ENCODE results near the gene SLC2A2. TPM values are rescaled to one million over a fixed set of nuclear protein-coding genes. Genes with fewer than 3 reads are reported as not detected.

Gene SLC2A2
- total and polyA plus RNA-seq, 8 donors = 0.59 to 5.9 (median 2.7) TPM

DNA sequence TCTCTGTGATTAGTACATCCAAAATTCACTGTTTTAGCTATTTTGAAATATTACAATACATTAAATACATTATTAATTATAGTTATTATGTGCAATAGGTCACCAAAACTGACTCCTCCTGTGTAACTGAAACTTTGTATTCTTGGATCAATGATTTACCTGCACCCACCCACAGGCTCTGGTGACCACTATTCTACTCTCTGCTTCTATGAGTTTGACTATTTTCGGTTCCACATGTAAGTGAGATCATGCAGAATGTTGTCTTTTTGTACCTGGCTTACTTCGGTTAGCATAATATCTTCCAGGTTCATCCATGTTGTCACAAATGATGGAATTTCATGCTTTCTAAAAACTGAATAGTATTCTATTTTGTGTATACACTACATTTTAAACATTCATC is 43.8 kb downstream of the SLC2A2 start:
- WGBS, 2 donors = 78 to 94% methylated on average over 2 of the region's 2 CpGs
- H3K27me3 ChIP-seq = no peaks in the 10 kb centered on the region
- FAIRE-seq = no peak
- no peaks in the 10 kb centered on the region for H3K9me3 ChIP-seq
- TF ChIP-seq, protein P1, sequence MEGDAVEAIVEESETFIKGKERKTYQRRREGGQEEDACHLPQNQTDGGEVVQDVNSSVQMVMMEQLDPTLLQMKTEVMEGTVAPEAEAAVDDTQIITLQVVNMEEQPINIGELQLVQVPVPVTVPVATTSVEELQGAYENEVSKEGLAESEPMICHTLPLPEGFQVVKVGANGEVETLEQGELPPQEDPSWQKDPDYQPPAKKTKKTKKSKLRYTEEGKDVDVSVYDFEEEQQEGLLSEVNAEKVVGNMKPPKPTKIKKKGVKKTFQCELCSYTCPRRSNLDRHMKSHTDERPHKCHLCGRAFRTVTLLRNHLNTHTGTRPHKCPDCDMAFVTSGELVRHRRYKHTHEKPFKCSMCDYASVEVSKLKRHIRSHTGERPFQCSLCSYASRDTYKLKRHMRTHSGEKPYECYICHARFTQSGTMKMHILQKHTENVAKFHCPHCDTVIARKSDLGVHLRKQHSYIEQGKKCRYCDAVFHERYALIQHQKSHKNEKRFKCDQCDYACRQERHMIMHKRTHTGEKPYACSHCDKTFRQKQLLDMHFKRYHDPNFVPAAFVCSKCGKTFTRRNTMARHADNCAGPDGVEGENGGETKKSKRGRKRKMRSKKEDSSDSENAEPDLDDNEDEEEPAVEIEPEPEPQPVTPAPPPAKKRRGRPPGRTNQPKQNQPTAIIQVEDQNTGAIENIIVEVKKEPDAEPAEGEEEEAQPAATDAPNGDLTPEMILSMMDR (IDR thresholded peaks at IDR 0.05) = no peak
- H3K4me1 ChIP-seq = peaks cover 0 to 10% (median 3%) of the 10 kb centered on the region in 3 donors
- DNase-seq = no peak
- intact Hi-C loops (cut with DNase I) = no loop called here
- H3K36me3 ChIP-seq = no peaks in the 10 kb centered on the region
- no peak for ATAC-seq
- H3K27ac ChIP-seq = no peak overlapping the region
- H3K4me3 ChIP-seq = no peak overlapping the region

DNA sequence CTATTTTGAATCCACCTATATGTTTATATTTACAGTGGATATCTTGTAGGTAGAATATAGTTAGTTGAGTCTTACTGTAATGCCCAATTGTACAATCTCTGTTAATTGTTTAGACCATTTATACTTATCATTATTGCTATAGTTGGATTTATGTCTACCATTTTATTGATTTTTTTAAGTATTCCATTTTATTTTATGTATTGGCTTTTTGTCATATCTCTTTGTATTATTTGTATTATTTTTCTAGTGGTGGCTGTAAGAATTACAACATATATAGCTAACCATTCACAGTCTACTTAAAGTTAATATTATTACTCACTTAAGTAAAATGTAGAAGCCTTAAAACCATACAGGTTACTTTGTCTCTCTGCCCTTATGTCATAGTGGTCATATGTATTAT is 46.1 kb downstream of the SLC2A2 start:
- H3K4me3 ChIP-seq = no peak overlapping the region
- no peak for DNase-seq
- TF ChIP-seq, protein P1 (IDR thresholded peaks at IDR 0.05) = peak in 1 of 4 donors; percentile 25
- no peak for ATAC-seq
- no peak overlapping the region for H3K27ac ChIP-seq
- FAIRE-seq = no peak
- intact Hi-C loops (cut with DNase I) = no loop called here
- no peaks in the 10 kb centered on the region for H3K27me3 ChIP-seq
- no peaks in the 10 kb centered on the region for H3K9me3 ChIP-seq
- no peaks in the 10 kb centered on the region for H3K36me3 ChIP-seq
- peaks cover 3 to 12% (median 7%) of the 10 kb centered on the region in 3 donors for H3K4me1 ChIP-seq

DNA sequence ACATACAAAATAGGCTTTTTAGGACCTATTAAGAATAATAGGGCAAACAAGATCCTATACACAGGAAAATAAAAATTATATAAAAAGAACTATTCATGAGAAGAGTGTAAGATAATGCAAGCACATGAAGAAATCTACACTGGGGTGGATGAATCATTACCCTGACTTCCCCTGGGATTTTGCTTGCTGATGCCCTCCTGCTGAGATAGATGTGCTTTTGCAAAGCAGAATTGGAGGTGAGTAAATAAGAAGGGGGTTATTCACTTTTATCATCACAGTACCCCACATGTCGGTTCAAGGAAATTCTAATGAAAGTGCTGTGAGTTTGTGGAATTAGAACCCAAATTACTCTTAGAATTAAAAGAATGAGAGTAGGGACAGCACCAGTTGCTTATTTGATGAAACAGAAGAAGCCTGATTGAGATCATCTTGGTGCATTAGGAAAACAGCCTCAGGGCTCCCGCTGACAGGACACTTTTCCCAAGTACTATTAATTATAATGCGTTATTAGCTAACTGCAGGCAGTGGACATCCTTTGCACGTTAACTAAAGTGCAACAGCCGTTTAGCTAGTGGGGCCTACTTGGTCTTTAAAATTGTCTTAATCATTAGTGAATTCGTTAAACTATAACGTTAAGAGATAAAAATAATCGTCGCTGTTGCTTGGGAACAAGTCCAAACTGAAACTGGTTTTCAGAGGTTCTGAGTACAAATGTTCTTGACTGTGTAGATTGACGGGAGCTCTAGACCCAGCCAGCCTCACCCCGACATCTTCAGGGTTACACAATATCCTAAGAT is 48.4 kb downstream of the SLC2A2 start:
- DNase-seq (no peak), FAIRE-seq (no peak), ATAC-seq (peak; percentile 66 to 89 (median 77))
- peaks cover 3 to 12% (median 7%) of the 10 kb centered on the region in 3 donors for H3K4me1 ChIP-seq
- TF ChIP-seq, protein P1 (IDR thresholded peaks at IDR 0.05) = no peak
- peak overlapping the region in 1 of 4 donors; percentile 1 for H3K4me3 ChIP-seq
- H3K36me3 ChIP-seq = no peaks in the 10 kb centered on the region
- WGBS, 2 donors = 18 to 21% methylated on average over 11 of the region's 11 CpGs
- H3K27ac ChIP-seq = peak overlapping the region in 2 of 4 donors; percentile 6 to 15
- intact Hi-C loops (cut with DNase I) = no loop called here
- H3K27me3 ChIP-seq = no peaks in the 10 kb centered on the region
- no peaks in the 10 kb centered on the region for H3K9me3 ChIP-seq

GRCh38 chr3:170976190-170976519 is 50.4 kb downstream of the SLC2A2 start:
- TF ChIP-seq, protein P1 (IDR thresholded peaks at IDR 0.05) = no peak
- Histone ChIP-seq H3K9me3 (no peaks in the 10 kb centered on the region), H3K27ac (no peak overlapping the region), H3K36me3 (no peaks in the 10 kb centered on the region), H3K4me1 (peaks cover 3 to 12% (median 7%) of the 10 kb centered on the region in 3 donors), H3K4me3 (no peak overlapping the region), H3K27me3 (no peaks in the 10 kb centered on the region)
- WGBS, 2 donors = 77 to 97% methylated on average over 4 of the region's 4 CpGs
- ATAC-seq (no peak), DNase-seq (no peak), FAIRE-seq (no peak)
- intact Hi-C loops (cut with DNase I) = no loop called here

All from pancreas (tissue), 10 donors.